Mesodermal cell (in vitro differentiated cells): ENCODE measurements around the gene BORCS6.

ENCODE experiments used
- H3K27ac ChIP-seq: 2 replicates; pipeline ENCODE4 v1.7.0; 2013; ENCODE audit warnings: mild to moderate bottlenecking, low read depth, low read length, moderate library complexity; ENCODE audit not compliant: severe bottlenecking
- H3K36me3 ChIP-seq: 2 replicates; pipeline ENCODE4 v1.7.1; 2013; ENCODE audit warnings: mild to moderate bottlenecking, low read length, moderate library complexity; ENCODE audit not compliant: control insufficient read depth, insufficient read depth
- H3K4me1 ChIP-seq: one replicate; pipeline ENCODE4 v1.7.1; 2013; ENCODE audit warnings: mild to moderate bottlenecking, low read length; ENCODE audit not compliant: insufficient read depth, control insufficient read depth, poor library complexity, severe bottlenecking
- H3K4me3 ChIP-seq: 2 replicates; pipeline ENCODE4 v1.7.0; 2013; ENCODE audit warnings: low read length, control low read depth, mild to moderate bottlenecking; ENCODE audit not compliant: insufficient read depth, poor library complexity, severe bottlenecking; ENCODE audit errors: extremely low read depth
- H3K9me3 ChIP-seq: 2 replicates; pipeline ENCODE4 v1.7.1; 2013; ENCODE audit warnings: mild to moderate bottlenecking, low read length, moderate library complexity; ENCODE audit not compliant: control insufficient read depth
- WGBS, 2 experiments: methylation state at CpG; one replicate each; pipeline ENCODE4 v1.1.5; 2013; ENCODE audit warnings: missing lambda C conversion rate in 2 of 2; ENCODE audit not compliant: insufficient coverage in 2 of 2; 5-methylcytosine and 5-hydroxymethylcytosine counted together

Gene BORCS6

GRCh38 chr17:8153031-8153451, 36.9 kb downstream of the BORCS6 start:
- H3K27ac ChIP-seq = peak overlapping the region; percentile 100
- no peaks in the 10 kb centered on the region for H3K9me3 ChIP-seq
- H3K4me1 ChIP-seq = peaks cover 31% of the 10 kb centered on the region
- 91 to 94% methylated on average over 6 to 7 of the region's 7 CpGs for WGBS, 2 experiments
- no peak overlapping the region for H3K4me3 ChIP-seq
- peaks cover 23% of the 10 kb centered on the region for H3K36me3 ChIP-seq

GRCh38 chr17:8152112-8152775, 37.7 kb downstream of the BORCS6 start, which contains the start of gene PER1:
Gene PER1 (minus strand): TSS chr17:8152404. CDS start chr17:8150706, 1,698 bp downstream.
- H3K4me1 ChIP-seq = peaks cover 31% of the 10 kb centered on the region
- 7 to 12% methylated on average over 40 to 41 of the region's 42 CpGs for WGBS, 2 experiments
- no peaks in the 10 kb centered on the region for H3K9me3 ChIP-seq
- peaks cover 31% of the 10 kb centered on the region for H3K36me3 ChIP-seq
- peak within 1 kb of the TSS; percentile 100 for H3K27ac ChIP-seq
- peak within 1 kb of the TSS; percentile 70 for H3K4me3 ChIP-seq

- H3K4me1 ChIP-seq = peaks cover 31% of the 10 kb centered on the region
- 1 to 2% methylated on average over 17 to 21 of the region's 22 CpGs for WGBS, 2 experiments
- peaks cover 37% of the 10 kb centered on the region for H3K36me3 ChIP-seq
- no peaks in the 10 kb centered on the region for H3K9me3 ChIP-seq
- H3K27ac ChIP-seq = peak overlapping the region; percentile 89
- H3K4me3 ChIP-seq = peak overlapping the region; percentile 70
These were observed 38.3 kb downstream of the BORCS6 start for GRCh38 chr17:8151641-8152111.

GRCh38 chr17:8151120-8151640, 38.8 kb downstream of the BORCS6 start:
- Histone ChIP-seq H3K27ac (peak overlapping the region; percentile 89), H3K4me3 (peak overlapping the region; percentile 70), H3K4me1 (peaks cover 31% of the 10 kb centered on the region)

GRCh38 chr17:8150194-8151119, 39.5 kb downstream of the BORCS6 start:
- 86 to 95% methylated on average over 12 to 15 of the region's 18 CpGs for WGBS, 2 experiments
- H3K4me1 ChIP-seq = peaks cover 31% of the 10 kb centered on the region
- peak overlapping the region; percentile 41 for H3K27ac ChIP-seq
- no peaks in the 10 kb centered on the region for H3K9me3 ChIP-seq
- H3K4me3 ChIP-seq = peak overlapping the region; percentile 70
- H3K36me3 ChIP-seq = peaks cover 49% of the 10 kb centered on the region

More at GRCh38 chr17:8151120-8151640, 38.8 kb downstream of the BORCS6 start:
- Histone ChIP-seq H3K36me3 (peaks cover 42% of the 10 kb centered on the region), H3K9me3 (no peaks in the 10 kb centered on the region)
- 1% methylated on average over 18 to 38 of the region's 38 CpGs for WGBS, 2 experiments

- no peak overlapping the region for H3K27ac ChIP-seq
- no peak overlapping the region for H3K4me3 ChIP-seq
- H3K9me3 ChIP-seq = no peaks in the 10 kb centered on the region
- H3K36me3 ChIP-seq = peaks cover 53% of the 10 kb centered on the region
- H3K4me1 ChIP-seq = peaks cover 24% of the 10 kb centered on the region
- 97 to 98% methylated on average over 26 to 28 of the region's 29 CpGs for WGBS, 2 experiments
These were observed 40.4 kb downstream of the BORCS6 start for GRCh38 chr17:8149419-8150193.

GRCh38 chr17:8148560-8148959, 41.4 kb downstream of the BORCS6 start:
- H3K36me3 ChIP-seq = peaks cover 63% of the 10 kb centered on the region
- WGBS, 2 experiments = 98 to 100% methylated on average over 6 to 7 of the region's 13 CpGs
- H3K27ac ChIP-seq = no peak overlapping the region
- no peaks in the 10 kb centered on the region for H3K9me3 ChIP-seq
- no peak overlapping the region for H3K4me3 ChIP-seq
- peaks cover 16% of the 10 kb centered on the region for H3K4me1 ChIP-seq

GRCh38 chr17:8147805-8148404, 42.1 kb downstream of the BORCS6 start:
- WGBS, 2 experiments = 92 to 96% methylated on average over 10 to 13 of the region's 13 CpGs
- H3K9me3 ChIP-seq = no peaks in the 10 kb centered on the region
- no peak overlapping the region for H3K27ac ChIP-seq
- peaks cover 10% of the 10 kb centered on the region for H3K4me1 ChIP-seq
- peaks cover 69% of the 10 kb centered on the region for H3K36me3 ChIP-seq
- H3K4me3 ChIP-seq = no peak overlapping the region

- no peaks in the 10 kb centered on the region for H3K9me3 ChIP-seq
- no peak overlapping the region for H3K27ac ChIP-seq
- H3K4me3 ChIP-seq = no peak overlapping the region
- H3K36me3 ChIP-seq = peaks cover 75% of the 10 kb centered on the region
- peaks cover 4% of the 10 kb centered on the region for H3K4me1 ChIP-seq
- 92 to 96% methylated on average over 20 to 21 of the region's 26 CpGs for WGBS, 2 experiments
These were observed 42.7 kb downstream of the BORCS6 start for GRCh38 chr17:8147141-8147804.
